NCI-H1048 (cell line): ENCODE data around the gene IL17RD.

Experiments used
- DNase-seq: peaks from one replicate; lab custom pipeline; 2025; lab: John Stamatoyannopoulos, UW

The IL17RD gene

DNA sequence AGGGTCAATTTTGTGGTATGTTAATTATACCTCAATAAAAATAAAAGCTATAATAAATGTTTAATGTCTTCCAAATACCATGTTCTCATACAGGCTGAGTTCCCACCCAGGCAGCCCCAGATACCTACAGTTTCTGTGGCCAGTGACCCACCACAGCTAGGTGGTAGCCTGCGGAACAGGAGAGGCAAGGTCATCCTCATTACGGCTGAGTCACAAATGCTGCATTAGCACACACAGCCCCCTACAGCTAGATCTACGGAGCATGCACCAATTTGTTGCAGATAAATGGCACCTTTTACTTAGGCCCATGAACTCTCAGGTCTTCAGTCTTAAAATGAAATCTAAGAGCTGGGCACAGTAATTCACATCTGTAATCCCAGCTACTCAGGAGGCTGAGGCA, 99.6 kb downstream of the IL17RD start:
- no peak for DNase-seq

DNA sequence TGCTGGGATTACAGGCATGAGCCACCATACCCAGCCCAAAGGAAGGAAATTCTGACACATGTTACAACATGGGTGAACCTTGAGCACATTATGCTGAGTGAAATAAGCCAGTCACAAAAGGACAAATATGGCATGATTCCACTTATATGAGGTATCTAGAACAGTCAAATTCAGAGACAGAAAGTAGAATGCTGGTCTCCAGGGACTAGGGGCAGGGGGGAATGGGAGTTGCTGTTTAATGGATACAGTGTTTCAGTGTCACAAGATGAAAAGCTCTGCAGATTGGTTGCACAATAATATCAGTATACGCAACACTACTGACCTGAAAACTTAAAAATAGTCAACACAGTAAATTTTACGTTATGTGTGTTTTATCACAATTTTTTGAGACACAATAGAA, 100.6 kb downstream of the IL17RD start:
- no peak for DNase-seq

DNA sequence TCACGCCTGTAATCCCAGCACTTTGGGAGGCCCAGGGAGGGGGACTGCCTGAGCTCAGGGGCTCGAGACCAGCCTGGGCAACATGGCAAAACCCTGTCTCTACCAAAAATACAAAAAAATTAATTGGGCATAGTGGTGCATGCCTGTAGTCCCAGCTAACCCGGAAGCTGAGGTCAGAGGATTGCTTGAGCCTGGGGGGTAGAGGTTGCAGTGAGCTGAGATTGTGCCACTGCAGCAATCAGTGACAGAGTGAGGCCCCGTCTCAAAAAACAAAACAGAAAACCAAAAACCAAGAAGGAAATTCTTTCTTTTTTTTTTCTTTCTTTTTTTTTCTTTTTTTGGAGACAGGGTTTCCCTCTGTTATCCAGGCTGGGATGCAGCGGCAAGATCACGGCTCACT, 101.2 kb downstream of the IL17RD start:
- DNase-seq: no peak

DNA sequence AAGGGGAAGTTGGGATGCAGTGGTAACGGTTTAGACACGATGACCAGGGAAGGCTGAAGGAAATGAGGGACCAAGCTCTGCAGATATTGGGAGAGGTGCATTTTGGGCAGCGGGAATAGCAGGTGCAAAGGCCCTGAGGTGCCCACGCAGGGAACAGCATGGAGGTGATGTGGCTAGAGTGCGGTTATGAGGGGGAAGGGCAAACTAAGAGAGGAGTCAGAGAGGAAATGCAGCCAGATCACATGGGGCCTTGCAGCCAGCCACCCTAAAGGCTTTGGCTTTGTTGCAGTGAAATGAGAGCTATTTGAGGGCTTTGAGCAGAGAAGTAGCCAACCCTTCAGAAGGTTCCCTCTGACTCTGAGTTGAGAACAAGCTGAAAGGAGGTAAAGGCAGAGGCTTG, 102.1 kb downstream of the IL17RD start:
- DNase-seq: no peak

DNA sequence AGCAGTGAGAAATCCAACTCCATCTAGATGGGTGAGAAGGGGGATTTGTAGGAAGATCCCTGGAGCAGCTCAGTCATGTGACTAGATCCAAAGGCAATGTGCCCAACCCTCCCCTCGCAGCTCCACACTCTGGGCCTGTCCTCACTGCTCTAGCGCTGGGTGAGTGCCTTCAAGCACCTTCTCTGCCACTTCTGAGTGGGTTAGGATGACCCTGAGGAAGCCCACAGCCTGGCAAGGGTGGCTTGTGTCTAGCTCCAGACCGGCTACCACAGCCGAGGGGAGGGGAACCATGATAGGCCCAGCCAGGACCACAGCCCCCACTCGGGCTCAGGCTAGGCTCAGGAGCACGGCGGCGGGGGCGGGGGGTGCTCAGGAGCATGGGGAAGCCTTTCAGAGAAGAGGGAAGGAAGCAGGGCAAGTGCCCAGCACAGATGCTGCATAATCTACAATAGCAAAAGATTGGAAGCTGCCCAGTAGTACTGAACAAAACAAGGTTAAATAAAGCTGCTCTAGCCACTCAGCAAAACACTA, 103.0 kb downstream of the IL17RD start:
- DNase-seq: no peak

DNA sequence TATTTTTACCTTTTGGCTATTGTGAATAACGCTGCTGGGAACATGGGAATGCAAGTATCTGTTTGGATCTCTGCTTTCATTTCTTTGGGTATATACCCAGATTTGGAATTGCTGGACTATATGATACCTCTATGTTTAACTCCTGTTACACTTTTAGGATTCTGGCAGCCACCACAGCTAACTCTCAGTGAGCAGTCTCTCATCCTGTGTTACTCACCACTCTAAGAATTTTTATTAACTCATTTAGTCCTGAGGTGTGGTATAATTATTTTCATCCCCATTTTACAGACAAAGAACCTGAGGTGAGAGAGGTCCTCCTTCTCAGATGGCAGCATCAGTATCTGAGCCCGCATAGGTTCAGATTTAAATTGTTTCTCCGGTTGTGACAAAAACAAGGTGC, 103.6 kb downstream of the IL17RD start:
- no peak for DNase-seq

DNA sequence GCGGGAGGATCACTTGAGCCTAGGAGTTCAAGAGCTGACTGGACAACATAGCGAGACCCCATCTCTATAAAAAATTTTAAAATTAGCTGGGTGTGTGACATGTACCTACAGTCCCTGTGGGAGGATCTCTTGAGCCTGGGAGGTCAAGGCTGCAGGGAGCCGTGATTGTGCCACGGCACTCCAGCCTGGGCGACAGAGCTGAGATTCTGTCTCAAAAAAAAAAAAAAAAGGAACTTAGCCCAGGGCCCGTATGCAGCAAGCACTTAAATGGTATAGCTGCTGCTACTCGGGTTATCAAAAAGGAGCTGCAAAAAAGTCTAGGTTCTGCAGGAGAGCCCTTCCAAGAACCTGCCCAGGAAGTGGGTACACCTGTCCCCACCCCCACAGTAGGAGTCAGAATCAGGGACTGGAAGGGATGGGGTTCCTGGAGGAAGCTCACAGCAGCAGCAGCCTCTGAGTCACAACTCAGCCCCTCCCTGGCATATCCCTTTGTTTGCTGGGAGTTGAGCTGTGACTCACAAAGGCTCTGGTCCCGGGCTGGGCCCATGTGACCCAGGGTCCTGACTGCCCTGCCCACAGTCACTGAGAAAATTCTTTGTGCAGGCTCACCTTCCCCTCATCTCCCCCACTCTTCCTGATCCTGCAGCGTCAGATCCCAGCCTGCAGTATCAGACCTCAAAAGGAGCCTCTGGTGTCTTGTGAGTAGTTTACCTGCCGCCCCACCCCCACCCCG, 104.9 kb downstream of the IL17RD start, which contains the start of gene SPATA12:
SPATA12 (plus strand) TSS at position 576 of the 733 bp plus-strand sequence. CDS start 13,031 bp downstream, outside the sequence.
- DNase-seq: no peak

DNA sequence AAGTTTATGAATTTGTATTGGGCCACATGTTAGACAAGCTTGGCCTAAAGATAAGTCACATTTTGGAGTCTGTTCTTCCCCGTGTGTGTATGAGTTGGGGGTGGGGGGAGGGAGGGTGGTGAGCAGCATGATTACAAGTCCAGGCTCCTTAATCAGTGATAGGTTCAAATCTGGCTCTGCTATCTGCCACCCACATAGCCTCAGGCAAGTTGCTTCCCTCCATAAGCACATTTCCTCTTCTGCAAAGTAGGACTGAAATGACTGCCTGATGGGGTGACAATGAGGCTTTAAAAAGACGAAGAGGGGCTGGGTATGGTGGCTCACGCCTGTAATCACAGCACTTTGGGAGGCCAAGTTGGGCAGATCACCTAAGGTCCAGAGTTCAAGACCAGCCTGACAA, 105.7 kb downstream of the IL17RD start:
- DNase-seq: no peak

DNA sequence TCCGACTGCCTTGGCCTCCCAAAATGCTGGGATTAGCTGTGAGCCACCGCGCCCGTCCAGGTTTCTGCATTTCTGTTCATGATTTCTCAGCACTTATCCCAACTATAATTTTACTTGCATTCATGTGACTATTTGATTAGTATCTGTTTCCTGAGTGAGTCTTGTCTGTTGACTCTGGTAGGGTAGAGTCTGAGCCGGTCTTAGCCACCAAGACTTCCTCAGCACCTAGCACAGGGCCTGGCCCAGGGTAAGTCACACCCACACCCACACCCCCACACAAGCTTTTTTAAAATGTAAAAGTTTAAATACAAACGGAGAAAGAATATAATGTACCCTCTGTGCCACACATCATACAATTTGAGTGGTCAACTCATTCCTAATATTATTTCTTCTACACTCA, 107.8 kb downstream of the IL17RD start:
- DNase-seq: no peak

DNA sequence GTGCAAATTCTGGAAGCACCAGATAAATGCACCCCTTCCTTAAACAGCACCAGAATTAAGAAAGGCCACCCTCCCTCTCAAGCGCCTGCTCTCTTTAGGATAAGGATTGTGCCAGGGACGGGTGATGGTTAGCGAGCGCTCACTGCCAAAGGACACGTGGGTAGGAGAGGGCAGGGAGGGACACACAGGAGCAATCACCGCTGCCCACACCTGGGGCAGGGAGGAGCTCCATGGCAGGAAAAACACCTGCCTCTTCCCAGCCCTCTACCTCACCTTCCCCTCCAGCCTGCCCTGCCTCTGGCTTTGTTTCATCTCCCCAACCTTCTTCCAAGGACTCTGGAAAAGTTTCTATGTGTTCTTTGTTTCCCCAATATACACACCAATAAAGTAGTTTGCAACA, 112.0 kb downstream of the IL17RD start:
- no peak for DNase-seq

DNA sequence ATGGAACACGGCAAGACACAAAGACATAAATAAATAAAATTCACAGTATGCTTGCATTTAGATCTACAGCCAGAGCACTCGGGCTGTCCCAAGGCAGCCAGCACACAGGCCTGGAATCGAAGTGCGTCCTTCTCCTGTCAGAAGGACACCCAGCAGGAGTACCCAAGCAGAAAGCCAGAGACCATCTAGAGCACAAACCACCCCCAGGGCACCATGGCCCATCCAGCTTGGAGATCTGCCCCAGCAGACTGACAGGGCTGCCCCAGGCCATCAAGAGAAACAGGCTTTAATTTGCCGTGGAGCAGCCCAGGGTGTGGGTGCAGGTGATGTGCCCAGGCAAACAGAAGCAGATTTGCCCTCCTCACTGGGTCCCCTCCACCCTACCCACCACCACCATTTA, 112.5 kb downstream of the IL17RD start:
- no peak for DNase-seq

DNA sequence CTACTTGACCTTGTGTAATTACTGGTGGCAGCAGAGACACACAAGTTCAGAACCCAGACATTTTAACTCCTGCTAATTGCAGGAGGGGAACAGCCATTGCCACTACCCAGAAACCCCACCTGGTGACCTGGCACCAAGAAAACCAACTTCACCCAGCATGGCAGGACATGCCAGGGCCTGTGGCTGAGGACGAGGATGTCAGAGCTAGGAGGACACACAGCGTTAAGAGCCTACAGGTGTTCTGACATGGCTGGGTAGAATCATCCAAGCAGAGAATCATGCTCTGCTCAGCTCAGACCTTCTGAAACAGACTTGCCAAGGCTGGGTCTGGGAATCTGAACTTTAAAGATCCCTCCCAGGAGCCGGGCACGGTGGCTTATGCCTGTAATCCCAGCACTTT, 116.4 kb downstream of the IL17RD start:
- no peak for DNase-seq

DNA sequence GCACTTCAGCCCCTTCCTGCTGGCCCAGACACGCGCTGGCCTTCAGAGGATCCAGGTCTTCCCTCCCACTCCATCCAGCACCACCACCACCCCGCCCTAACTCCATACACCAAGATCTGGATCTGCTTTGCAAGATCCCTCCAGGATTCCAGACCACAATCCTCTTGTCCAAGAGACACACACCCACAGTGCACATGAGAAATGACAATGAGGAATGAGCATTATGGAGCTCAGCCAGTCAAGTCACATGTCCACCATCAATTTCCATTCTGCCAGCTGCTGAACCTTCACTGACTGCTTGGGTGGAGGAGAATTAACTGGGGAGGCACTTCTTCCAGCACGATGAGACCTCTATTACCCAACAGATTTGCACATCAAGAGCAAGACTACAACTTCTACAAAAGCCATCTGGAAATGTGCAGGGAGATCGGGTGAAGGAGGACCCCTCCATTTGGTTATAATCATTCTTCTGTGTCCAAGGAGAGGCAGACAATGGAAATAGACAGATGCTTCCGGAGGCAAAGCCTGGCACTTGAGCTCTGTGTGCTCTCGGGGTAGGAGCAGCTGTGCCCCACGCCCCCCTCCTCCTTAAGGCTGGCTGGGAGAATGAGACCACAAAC, 117.0 kb downstream of the IL17RD start:
- DNase-seq: no peak

DNA sequence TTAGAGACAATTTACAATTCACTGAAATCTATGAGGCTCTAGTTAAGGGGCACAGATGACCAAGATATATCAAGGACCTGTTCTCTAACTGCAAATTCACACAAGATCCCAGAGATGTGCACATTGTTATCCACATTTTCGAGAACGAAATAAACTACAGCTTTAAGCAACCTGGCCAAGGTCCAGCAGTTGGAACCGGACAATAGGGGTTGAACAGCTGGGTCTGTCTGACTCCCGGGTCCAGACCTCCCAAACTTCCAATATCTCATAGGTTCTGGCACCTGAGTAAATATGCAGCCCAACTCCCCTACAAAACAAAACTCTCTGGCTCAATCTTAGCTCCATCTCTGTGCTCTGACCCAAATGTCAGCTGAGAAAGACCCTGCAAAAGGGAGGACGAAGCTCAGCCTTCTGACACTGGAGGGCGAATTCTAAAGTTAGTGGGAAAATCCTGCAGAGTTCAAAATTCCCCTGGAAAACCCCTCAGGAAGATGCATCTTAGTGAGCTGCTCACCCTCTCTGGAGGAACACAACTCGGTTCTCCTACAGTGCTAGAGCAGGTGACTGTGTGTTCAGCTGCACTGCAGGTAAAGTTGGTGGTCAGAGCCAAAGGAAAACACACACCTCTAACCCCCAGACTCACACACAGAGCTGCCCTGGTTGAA, 118.9 kb downstream of the IL17RD start:
- no peak for DNase-seq

DNA sequence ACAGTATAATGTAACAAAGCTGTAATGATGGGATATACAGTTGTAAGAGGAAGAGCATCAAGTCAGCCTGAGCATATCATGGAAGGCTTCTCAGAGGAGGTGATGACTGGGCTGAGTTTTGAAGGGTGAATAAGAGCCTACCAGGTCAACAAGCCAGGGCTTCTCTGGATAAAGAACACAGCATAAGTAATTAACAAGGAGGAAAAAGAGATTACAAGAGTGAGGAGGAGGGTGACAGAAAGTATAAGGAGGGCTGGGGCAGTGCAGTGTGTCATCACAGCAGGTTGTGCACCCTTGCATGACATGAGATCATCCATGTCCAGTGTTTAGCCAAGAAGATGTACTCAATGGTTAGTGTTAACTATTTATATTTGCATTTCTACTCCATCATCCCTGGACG, 121.6 kb downstream of the IL17RD start:
- DNase-seq: no peak

DNA sequence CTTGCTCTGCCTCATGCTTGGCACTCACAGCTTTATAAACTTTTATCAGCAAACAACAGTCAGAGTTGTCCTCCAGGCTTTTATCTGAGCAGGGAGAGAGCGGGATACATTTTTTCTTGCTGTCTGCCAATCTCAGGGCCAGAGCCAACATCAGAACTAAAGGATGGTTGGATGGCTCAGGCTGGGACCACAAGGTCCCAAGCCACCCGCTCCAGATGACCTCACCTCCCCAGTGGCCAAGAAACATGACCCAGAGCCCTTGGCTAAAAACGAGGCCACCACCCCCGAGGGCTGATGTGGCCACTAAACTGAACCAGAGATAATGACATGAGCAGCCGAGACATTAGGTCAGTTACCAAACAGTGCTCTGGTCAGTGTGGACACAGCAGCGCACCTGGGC, 123.5 kb downstream of the IL17RD start:
- no peak for DNase-seq
